Gastroesophageal sphincter (tissue), 3 donors: Measurements from ENCODE around the gene ADGRG4.

Source experiments
- CTCF ChIP-seq, 4 experiments: fragments of 200-600 bp in 2 of 4; fragments of 450-650 bp in 2 of 4; sonication (generic) in 1 of 4; IDR thresholded peaks; one replicate each; pipeline ENCODE4 v1.5.1; 2017 to 2019; ENCODE audit warnings: antibody characterized with exemption in 4 of 4, mild to moderate bottlenecking in 2 of 4, moderate library complexity in 2 of 4
- EP300 ChIP-seq: sonication (generic); formaldehyde crosslinking; IDR thresholded peaks from one replicate; pipeline ENCODE4 v1.6.1; 2017; ENCODE audit warnings: antibody characterized with exemption, mild to moderate bottlenecking
- POLR2A ChIP-seq, 2 donors: fragments of 450-650 bp; IDR thresholded peaks; one replicate each; pipeline ENCODE4 v1.6.1; 2017; ENCODE audit warnings: antibody characterized with exemption in 2 of 2, mild to moderate bottlenecking in 2 of 2, moderate library complexity in 1 of 2
- POLR2AphosphoS5 ChIP-seq: sonication (generic); formaldehyde crosslinking; IDR thresholded peaks from one replicate; pipeline ENCODE4 v1.6.1; 2017; ENCODE audit warnings: antibody characterized with exemption

- TF ChIP-seq CTCF (IDR thresholded peaks at IDR 0.05) (no peak), POLR2AphosphoS5 (no peak), POLR2A (IDR thresholded peaks at IDR 0.05) (no peak), EP300 (no peak)
These were observed 79.4 kb downstream of the ADGRG4 start for GRCh38 chrX:136380010-136380769.
